Activated CD4-positive, alpha-beta T cell treated with anti-CD3 and anti-CD28 coated beads for 36 hours (primary cell): Measurements from ENCODE around the gene SDSL. TPM values are rescaled to one million over a fixed set of nuclear protein-coding genes. Genes with fewer than 3 reads are reported as not detected.

Experiments
- ATAC-seq: fragments of 200-7000 bp; cut with Tn5 transposase; one replicate; pipeline ENCODE4 v1.10.0; 2021; ENCODE audit warnings: mild to moderate bottlenecking, moderate library complexity
- CTCF ChIA-PET: fragments of 350-600 bp; sonication (Branson Sonifier 250); formaldehyde crosslinking; loops from one replicate; lab custom pipeline; 2021; ENCODE audit warnings: antibody characterized with exemption; lab: Charles Lee
- POLR2A ChIA-PET: fragments of 350-600 bp; sonication (Branson Sonifier 250); formaldehyde crosslinking; loops from one replicate; lab custom pipeline; 2021; ENCODE audit warnings: antibody characterized with exemption, inconsistent platforms; lab: Charles Lee
- DNase-seq: peaks from one replicate; pipeline ENCODE4 v3.0.0-alpha.2; 2020
- H3K27ac Mint-ChIP-seq: one replicate; pipeline ENCODE4 v1.8.0; 2021; ENCODE audit warnings: mixed read lengths
- H3K27me3 Mint-ChIP-seq: one replicate; pipeline ENCODE4 v1.8.0; 2021; ENCODE audit warnings: mixed read lengths
- H3K36me3 Mint-ChIP-seq: one replicate; pipeline ENCODE4 v1.8.0; 2021; ENCODE audit warnings: low read depth, mixed read lengths
- H3K4me1 Mint-ChIP-seq: one replicate; pipeline ENCODE4 v1.8.0; 2021; ENCODE audit warnings: mixed read lengths
- H3K4me3 Mint-ChIP-seq: one replicate; pipeline ENCODE4 v1.8.0; 2021; ENCODE audit warnings: mild to moderate bottlenecking, moderate library complexity, mixed read lengths
- H3K9me3 Mint-ChIP-seq: one replicate; pipeline ENCODE4 v1.8.0; 2021; ENCODE audit warnings: low read depth, mixed read lengths
- intact Hi-C, 2 experiments: fragments of 100-400 bp; cut with DNase I in 1 of 2; cut with micrococcal nuclease in 1 of 2; formaldehyde crosslinking; loops; one replicate each; pipeline versions ENCODE4 v1.14.2 to v1.15.1; 2022 to 2024; cut with DNase I, micrococcal nuclease
- total RNA-seq, 2 experiments: library from RNA; stranded (reverse); gene quantifications; one replicate each; pipeline ENCODE4 v1.2.3, GENCODE V29; 2021

SDSL gene
- total RNA-seq, 2 experiments from 2014 or later = 1.5 to 3.9 TPM

DNA sequence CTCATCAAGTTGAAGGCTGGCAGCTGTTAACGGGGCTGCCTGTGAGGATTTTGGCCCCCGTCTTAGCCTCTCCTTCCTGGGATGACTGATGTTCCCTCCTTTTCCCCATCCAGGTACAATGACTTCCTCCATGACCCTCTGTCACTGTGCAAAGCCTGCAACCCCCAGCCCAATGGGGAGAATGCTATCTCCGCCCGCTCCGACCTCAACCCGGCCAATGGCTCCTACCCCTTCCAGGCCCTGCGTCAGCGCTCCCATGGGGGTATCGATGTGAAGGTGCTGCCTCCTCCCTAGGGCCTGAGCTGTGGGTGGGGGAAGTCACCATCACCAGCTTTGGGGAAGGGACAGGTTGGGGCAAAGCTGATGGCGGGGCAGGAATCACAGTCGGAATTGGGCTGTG is 34.5 kb upstream of the SDSL start:
- ATAC-seq = no peak
- CTCF ChIA-PET = interaction anchor here (0.6 kb wide), 1 partner anchor 130 kb away, joined by 4 read pairs; no protein-coding TSS in a partner anchor
- POLR2A ChIA-PET = no interaction called here
- Mint-ChIP-seq H3K9me3 (no peaks in the 10 kb centered on the region), H3K27me3 (no peaks in the 10 kb centered on the region), H3K27ac (no peak overlapping the region), H3K36me3 (peaks cover 21% of the 10 kb centered on the region), H3K4me1 (no peaks in the 10 kb centered on the region), H3K4me3 (no peak overlapping the region)
- intact Hi-C loops = no loop called here
- no peak for DNase-seq

GRCh38 chr12:113388351-113388750 is 33.8 kb upstream of the SDSL start:
- Mint-ChIP-seq H3K4me3 (no peak overlapping the region), H3K4me1 (no peaks in the 10 kb centered on the region), H3K36me3 (peaks cover 21% of the 10 kb centered on the region), H3K9me3 (no peaks in the 10 kb centered on the region), H3K27ac (no peak overlapping the region), H3K27me3 (no peaks in the 10 kb centered on the region)
- ChIA-PET POLR2A (no interaction called here), CTCF (no interaction called here)
- intact Hi-C loops = no loop called here
- ATAC-seq (no peak), DNase-seq (no peak)

- Mint-ChIP-seq H3K27ac (no peak overlapping the region), H3K4me3 (no peak overlapping the region), H3K36me3 (peaks cover 12% of the 10 kb centered on the region), H3K4me1 (no peaks in the 10 kb centered on the region), H3K9me3 (no peaks in the 10 kb centered on the region), H3K27me3 (no peaks in the 10 kb centered on the region)
- ChIA-PET POLR2A (no interaction called here), CTCF (no interaction called here)
- intact Hi-C loops = no loop called here
- no peak for DNase-seq
- no peak for ATAC-seq
Measured at GRCh38 chr12:113390064-113391043, 31.8 kb upstream of the SDSL start.

GRCh38 chr12:113391145-113391544 is 31.0 kb upstream of the SDSL start:
- intact Hi-C loops = no loop called here
- ChIA-PET CTCF (no interaction called here), POLR2A (no interaction called here)
- no peak overlapping the region for H3K27ac Mint-ChIP-seq
- no peaks in the 10 kb centered on the region for H3K9me3 Mint-ChIP-seq
- H3K4me3 Mint-ChIP-seq = no peak overlapping the region
- ATAC-seq (no peak), DNase-seq (no peak)
- no peaks in the 10 kb centered on the region for H3K27me3 Mint-ChIP-seq
- no peaks in the 10 kb centered on the region for H3K4me1 Mint-ChIP-seq
- H3K36me3 Mint-ChIP-seq = peaks cover 9% of the 10 kb centered on the region

- intact Hi-C loops = no loop called here
- Mint-ChIP-seq H3K9me3 (no peaks in the 10 kb centered on the region), H3K4me1 (no peaks in the 10 kb centered on the region), H3K27ac (no peak overlapping the region), H3K4me3 (no peak overlapping the region), H3K27me3 (no peaks in the 10 kb centered on the region), H3K36me3 (peaks cover 9% of the 10 kb centered on the region)
- ChIA-PET POLR2A (no interaction called here), CTCF (no interaction called here)
- ATAC-seq (no peak), DNase-seq (no peak)
Measured at GRCh38 chr12:113391650-113392337, 30.4 kb upstream of the SDSL start.

DNA sequence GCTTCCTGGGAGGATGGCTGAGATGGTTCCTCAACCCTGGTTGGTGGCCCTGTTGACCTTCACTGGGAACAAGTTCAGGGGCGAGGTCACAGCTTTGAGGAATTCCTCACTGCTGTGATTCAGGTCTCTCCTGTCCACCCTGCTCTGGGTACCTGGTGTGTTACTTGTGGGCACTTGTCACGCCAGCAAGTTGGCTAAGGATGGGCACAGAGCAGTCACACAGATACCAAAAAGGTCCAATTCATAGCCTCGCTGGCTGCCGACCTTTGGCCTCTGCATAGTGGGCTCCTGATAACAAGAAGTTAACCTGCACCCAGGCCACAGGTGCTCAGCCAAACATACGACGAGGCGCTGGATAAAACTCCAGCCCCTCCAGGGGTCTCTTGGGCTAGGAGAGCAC is 29.7 kb upstream of the SDSL start:
- no peak for ATAC-seq
- POLR2A ChIA-PET = no interaction called here

GRCh38 chr12:113392988-113393579 is 29.1 kb upstream of the SDSL start:
- intact Hi-C loops = no loop called here
- ChIA-PET CTCF (interaction anchor here (0.7 kb wide), 1 partner anchor 24 kb away, joined by 3 read pairs; no protein-coding TSS in a partner anchor), POLR2A (no interaction called here)
- Mint-ChIP-seq H3K4me1 (no peaks in the 10 kb centered on the region), H3K36me3 (peaks cover 5% of the 10 kb centered on the region), H3K9me3 (no peaks in the 10 kb centered on the region), H3K4me3 (no peak overlapping the region), H3K27ac (no peak overlapping the region), H3K27me3 (peaks cover 2% of the 10 kb centered on the region)
- ATAC-seq (no peak), DNase-seq (no peak)

More for the DNA sequence above, 29.7 kb upstream of the SDSL start:
- no peak overlapping the region for H3K27ac Mint-ChIP-seq
- H3K4me3 Mint-ChIP-seq = no peak overlapping the region
- H3K9me3 Mint-ChIP-seq = no peaks in the 10 kb centered on the region
- peaks cover 7% of the 10 kb centered on the region for H3K36me3 Mint-ChIP-seq
- H3K27me3 Mint-ChIP-seq = no peaks in the 10 kb centered on the region
- intact Hi-C loops = no loop called here
- CTCF ChIA-PET = interaction anchor here (0.7 kb wide), 1 partner anchor 23 kb away, joined by 3 read pairs; no protein-coding TSS in a partner anchor
- no peak for DNase-seq
- H3K4me1 Mint-ChIP-seq = no peaks in the 10 kb centered on the region

GRCh38 chr12:113393749-113394148 is 28.4 kb upstream of the SDSL start:
- CTCF ChIA-PET = interaction anchor here (0.8 kb wide), 1 partner anchor 69 kb away, joined by 3 read pairs; no protein-coding TSS in a partner anchor
- H3K4me1 Mint-ChIP-seq = no peaks in the 10 kb centered on the region

GRCh38 chr12:113395119-113395518 is 27.1 kb upstream of the SDSL start:
- no peak for ATAC-seq
- no peak overlapping the region for H3K4me3 Mint-ChIP-seq
- H3K4me1 Mint-ChIP-seq = no peaks in the 10 kb centered on the region
- H3K36me3 Mint-ChIP-seq = no peaks in the 10 kb centered on the region
- intact Hi-C loops = no loop called here
- ChIA-PET CTCF (interaction anchor here (0.6 kb wide), 1 partner anchor 186 kb away, joined by 3 read pairs; no protein-coding TSS in a partner anchor), POLR2A (no interaction called here)
- no peaks in the 10 kb centered on the region for H3K9me3 Mint-ChIP-seq
- H3K27ac Mint-ChIP-seq = no peak overlapping the region
- H3K27me3 Mint-ChIP-seq = peaks cover 2% of the 10 kb centered on the region
- no peak for DNase-seq

More at GRCh38 chr12:113393749-113394148, 28.4 kb upstream of the SDSL start:
- no peak overlapping the region for H3K4me3 Mint-ChIP-seq
- POLR2A ChIA-PET = no interaction called here
- peaks cover 2% of the 10 kb centered on the region for H3K27me3 Mint-ChIP-seq
- intact Hi-C loops = no loop called here
- DNase-seq = no peak
- H3K27ac Mint-ChIP-seq = no peak overlapping the region
- H3K36me3 Mint-ChIP-seq = no peaks in the 10 kb centered on the region
- ATAC-seq = no peak
- H3K9me3 Mint-ChIP-seq = no peaks in the 10 kb centered on the region

DNA sequence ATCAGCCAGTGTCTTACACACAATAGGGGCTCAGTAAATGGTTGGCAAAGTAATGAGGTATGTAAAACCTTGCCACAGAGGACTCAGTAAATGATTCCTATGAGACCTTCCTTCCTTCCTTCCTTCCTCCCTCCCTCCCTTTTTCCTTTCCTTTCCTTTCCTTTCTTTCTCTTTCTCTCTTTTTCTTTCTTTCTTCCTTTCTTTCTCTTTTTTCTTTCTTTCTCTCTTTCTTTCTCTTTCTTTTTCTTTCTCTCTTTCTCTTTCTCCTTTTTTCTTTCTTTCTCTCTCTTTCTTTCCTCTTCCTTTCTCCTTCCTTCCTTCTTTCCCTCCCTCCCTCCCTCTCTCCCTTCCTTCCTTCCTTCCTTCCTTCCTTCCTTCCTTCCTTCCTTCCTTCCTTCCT is 26.0 kb upstream of the SDSL start:
- POLR2A ChIA-PET = no interaction called here
- ATAC-seq (no peak), DNase-seq (no peak)
- Mint-ChIP-seq H3K4me3 (no peak overlapping the region), H3K4me1 (no peaks in the 10 kb centered on the region), H3K9me3 (no peaks in the 10 kb centered on the region), H3K27ac (no peak overlapping the region), H3K27me3 (peaks cover 5% of the 10 kb centered on the region), H3K36me3 (no peaks in the 10 kb centered on the region)
- CTCF ChIA-PET = no interaction called here
- intact Hi-C loops = no loop called here

DNA sequence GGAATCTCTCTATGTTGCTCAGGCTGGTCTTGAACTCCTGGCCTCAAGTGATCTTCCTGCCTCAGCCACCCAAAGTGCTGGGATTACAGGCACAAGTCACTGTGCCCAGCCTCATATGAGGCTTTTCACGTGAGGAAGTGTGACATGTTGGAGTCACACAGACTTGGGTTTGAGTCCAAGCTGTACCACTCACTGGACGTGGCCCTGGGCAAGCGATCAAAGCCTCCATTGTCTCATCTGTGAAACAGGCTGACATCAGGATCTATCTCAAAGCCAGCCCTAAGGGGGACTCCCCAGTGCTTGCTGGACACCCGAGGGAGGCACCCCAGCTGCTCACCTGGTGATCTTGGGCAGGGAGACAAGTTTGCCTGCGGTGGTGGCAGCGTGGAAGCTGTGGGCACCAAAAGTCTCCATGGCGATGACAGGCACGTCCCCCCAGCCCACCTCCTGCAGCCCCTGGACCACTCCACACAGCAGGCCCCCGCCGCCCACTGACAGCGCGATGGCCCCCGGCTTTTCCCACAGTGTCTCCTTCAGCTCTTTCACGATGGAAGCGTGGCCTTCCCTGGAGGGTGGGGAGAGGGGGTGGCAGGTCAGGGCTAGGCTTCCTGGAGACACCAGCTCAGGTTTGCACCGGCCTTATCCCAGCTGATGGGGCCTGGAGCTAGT is 25.2 kb upstream of the SDSL start:
- Mint-ChIP-seq H3K9me3 (no peaks in the 10 kb centered on the region), H3K4me3 (no peak overlapping the region), H3K36me3 (no peaks in the 10 kb centered on the region), H3K27me3 (peaks cover 5% of the 10 kb centered on the region), H3K4me1 (no peaks in the 10 kb centered on the region), H3K27ac (no peak overlapping the region)
- intact Hi-C loops = no loop called here
- POLR2A ChIA-PET = no interaction called here
- CTCF ChIA-PET = no interaction called here
- DNase-seq = no peak
- no peak for ATAC-seq
